ENCODE measurements around the gene NRTN.
A peak's percentile ranks its signal among the peaks of the same experiment; 100 is the strongest.
"Not testable (repeated sequence)": the region's sequence is repeated elsewhere in the genome, so short reads cannot be mapped to it uniquely, and the experiment has no call there.

NRTN gene

DNA sequence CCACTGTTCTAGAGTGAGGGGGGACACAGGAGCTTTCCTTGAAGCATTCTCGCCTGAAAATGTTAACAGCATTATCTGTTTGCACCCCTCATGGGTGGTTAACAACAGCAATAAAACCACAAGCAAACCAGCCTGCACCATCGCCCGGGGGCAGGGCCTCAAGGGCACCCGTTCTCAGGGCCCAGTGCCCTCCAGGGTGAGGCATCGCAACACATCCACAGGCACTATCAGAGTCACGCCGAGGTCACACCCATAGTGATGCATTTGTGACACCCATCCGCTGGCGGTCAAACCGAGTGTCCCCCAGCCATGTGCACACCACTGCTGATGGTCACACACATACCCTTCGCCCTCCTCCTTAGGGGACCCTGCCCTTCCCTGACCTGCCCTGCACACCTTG is 60.9 kb downstream of the NRTN start:
- TF ChIP-seq CTCF (conservative IDR thresholded peaks at IDR 0.05; ENCODE audit: low read depth, low read length), result no peak
- no peak for DNase-seq (ENCODE audit: low read depth)
- no peak overlapping the region for H3K4me3 ChIP-seq (ENCODE audit: low read depth, low read length)

DNA sequence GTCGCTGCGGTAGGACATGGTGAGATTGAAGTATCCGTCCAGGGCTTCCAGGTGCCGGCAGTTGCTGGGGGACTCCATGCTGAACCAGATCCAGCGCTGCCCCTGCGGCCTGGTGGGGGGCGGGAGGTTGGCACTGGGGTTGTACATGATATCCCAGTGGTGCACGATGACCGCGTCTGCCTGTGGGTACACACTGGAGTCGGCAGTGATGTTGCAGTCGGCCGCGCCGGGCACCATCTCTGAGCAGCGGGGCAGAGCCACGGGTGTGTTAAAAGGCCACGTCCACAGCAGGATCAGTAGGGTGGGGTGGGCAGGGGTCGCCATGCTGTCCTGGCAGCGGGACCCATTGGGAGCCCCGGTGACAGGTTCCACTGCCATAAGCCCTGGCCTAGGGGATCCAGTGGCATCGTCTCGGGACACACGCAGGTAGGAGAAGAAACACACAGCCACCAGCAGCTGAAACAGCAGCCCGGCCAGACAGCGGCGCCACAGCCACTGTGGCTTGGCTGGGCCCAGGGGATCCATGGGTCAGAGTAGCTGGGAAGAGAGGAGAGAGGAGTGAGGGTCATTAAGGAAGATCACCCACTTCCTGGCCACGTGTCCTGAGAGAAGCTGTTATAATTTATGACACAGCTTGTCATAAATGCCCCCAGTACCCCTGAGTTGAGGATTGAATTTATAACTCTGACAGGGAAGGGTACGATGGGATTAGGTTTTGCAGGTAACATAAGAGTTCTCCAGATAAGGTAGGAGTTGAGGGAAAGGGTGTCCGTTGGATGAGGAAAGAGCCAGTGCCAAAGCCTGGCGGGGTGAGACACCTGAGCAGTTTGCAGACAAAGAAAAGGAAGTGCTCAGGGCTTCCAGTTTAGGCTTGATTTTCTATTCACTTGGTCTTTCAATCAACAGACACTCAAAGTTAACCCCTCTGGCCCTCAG is 62.6 kb downstream of the NRTN start:
- no peak for DNase-seq (ENCODE audit: low read depth)
- TF ChIP-seq CTCF (conservative IDR thresholded peaks at IDR 0.05; ENCODE audit: low read depth, low read length), result no peak
- H3K4me3 ChIP-seq (ENCODE audit: low read depth, low read length), result no peak overlapping the region

DNA sequence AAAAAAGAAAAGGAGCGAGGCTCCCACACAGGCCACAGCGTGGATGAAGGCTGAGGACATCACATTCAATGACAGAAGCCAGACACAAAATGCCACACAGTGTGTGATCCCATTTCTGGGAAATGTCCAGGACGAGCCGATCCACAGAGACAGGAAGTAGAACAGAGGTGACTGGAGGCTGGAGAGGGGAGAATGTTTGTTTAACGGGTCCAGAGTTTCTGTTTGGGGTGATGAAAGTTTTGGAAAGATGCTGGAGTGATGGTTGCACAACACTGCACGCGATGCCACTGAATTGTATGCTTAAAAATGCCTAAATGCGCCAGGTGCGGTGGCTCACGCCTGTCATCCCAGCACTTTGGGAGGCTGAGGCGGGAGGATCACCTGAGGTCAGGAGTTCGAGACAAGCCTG is 66.1 kb downstream of the NRTN start:
- DNase-seq (ENCODE audit: low read depth), result no peak
- no peak for TF ChIP-seq CTCF (conservative IDR thresholded peaks at IDR 0.05; ENCODE audit: low read depth, low read length)
- H3K4me3 ChIP-seq (ENCODE audit: low read depth, low read length), result no peak overlapping the region

DNA sequence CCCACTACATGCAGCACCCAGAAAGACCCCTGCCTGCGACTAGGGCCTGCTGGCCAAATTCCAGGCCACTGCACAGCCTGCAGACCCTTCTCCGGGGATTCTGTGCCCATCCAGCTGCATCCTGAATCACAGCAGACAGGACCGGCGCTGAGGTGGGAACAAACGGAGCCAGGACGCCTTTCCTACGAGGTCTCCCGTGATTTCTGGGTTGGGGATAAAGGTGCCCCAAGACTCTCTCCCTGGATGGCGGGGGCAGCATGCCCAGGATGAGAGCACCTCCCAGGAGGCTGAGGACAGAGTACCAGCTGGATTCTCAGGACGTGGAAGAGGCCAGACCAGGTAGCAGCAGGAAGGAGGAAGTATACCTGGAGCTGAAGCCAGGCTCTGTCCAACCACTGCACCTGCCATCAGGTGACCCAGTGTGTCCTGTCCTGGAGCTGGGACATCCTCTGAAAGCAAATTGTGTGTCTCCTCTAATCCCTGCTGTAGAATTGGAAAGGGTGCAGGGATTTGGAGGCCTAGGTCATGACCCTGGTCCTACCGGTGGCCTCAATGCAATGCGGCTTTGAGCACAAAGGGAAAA is 68.8 kb downstream of the NRTN start:
- no peak overlapping the region for H3K4me3 ChIP-seq (ENCODE audit: low read depth, low read length)
- no peak for DNase-seq (ENCODE audit: low read depth)
- no peak for TF ChIP-seq CTCF (conservative IDR thresholded peaks at IDR 0.05; ENCODE audit: low read depth, low read length)

DNA sequence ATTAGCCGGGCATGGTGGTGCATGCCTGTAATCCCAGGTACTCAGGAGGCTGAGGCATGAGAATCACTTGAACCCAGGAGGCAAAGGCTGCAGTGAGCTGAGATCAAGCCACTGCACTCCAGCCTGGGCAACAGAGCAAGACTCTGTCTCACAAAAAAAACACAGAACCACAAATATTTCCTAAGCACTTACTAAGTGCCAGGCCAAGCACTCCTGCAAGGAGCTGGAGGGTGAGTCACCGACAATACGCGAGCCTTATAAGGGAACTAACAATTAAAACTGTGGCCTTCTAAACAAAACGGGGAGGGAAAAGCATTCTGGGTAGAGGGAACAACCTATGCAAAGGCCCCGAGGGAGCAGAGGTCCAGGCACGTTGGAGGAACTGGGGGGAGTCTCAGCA is 69.6 kb downstream of the NRTN start:
- H3K4me3 ChIP-seq (ENCODE audit: low read depth, low read length), result not testable (repeated sequence)
- peak; percentile 73 for DNase-seq (ENCODE audit: low read depth)

- no peak overlapping the region for H3K4me3 ChIP-seq (ENCODE audit: low read depth, low read length)
- no peak for TF ChIP-seq CTCF (conservative IDR thresholded peaks at IDR 0.05; ENCODE audit: low read depth, low read length)
- DNase-seq (ENCODE audit: low read depth), result no peak
These were observed 72.6 kb downstream of the NRTN start for GRCh38 chr19:5877427-5877826.

GRCh38 chr19:5877882-5878281 is 73.0 kb downstream of the NRTN start:
- no peak for TF ChIP-seq CTCF (conservative IDR thresholded peaks at IDR 0.05; ENCODE audit: low read depth, low read length)
- no peak for DNase-seq (ENCODE audit: low read depth)
- H3K4me3 ChIP-seq (ENCODE audit: low read depth, low read length), result no peak overlapping the region
